Neural progenitor cell (in vitro differentiated cells): Measurements from ENCODE around the gene CACNA2D4. TPM values are rescaled to one million over a fixed set of nuclear protein-coding genes. Genes with fewer than 3 reads are reported as not detected.

Experiments
- DNase-seq: peaks from one replicate; pipeline ENCODE4 v3.0.0-alpha.2; 2016; ENCODE audit warnings: low spot score
- H2AFZ ChIP-seq: fragments of 200-600 bp; sonication (generic); replicated peaks from 2 replicates; pipeline ENCODE4 v1.6.1; 2016; ENCODE audit warnings: antibody characterized with exemption
- H3F3A ChIP-seq: fragments of 200-600 bp; sonication (generic); 2 replicates; pipeline ENCODE4 v1.6.1; 2016; ENCODE audit warnings: antibody characterized with exemption, low read depth
- H3K27ac ChIP-seq: fragments of 200-600 bp; sonication (generic); 2 replicates; pipeline ENCODE4 v1.5.1; 2016; ENCODE audit warnings: mild to moderate bottlenecking
- H3K27me3 ChIP-seq: fragments of 200-600 bp; sonication (generic); 2 replicates; pipeline ENCODE4 v1.6.1; 2016; ENCODE audit warnings: mild to moderate bottlenecking, moderate library complexity
- H3K36me3 ChIP-seq: fragments of 200-600 bp; sonication (generic); 2 replicates; pipeline ENCODE4 v1.5.1; 2016
- H3K4me1 ChIP-seq: fragments of 200-600 bp; sonication (generic); 2 replicates; pipeline ENCODE4 v1.6.1; 2016; ENCODE audit warnings: mixed run types
- H3K4me2 ChIP-seq: fragments of 200-600 bp; sonication (generic); 2 replicates; pipeline ENCODE4 v1.6.1; 2016
- H3K4me3 ChIP-seq: fragments of 200-600 bp; sonication (generic); 2 replicates; pipeline ENCODE4 v1.5.1; 2016
- H3K79me2 ChIP-seq: fragments of 200-600 bp; sonication (generic); 2 replicates; pipeline ENCODE4 v1.6.1; 2016; ENCODE audit warnings: low read depth
- H3K9ac ChIP-seq: fragments of 200-600 bp; sonication (generic); 2 replicates; pipeline ENCODE4 v1.6.1; 2016
- H3K9me3 ChIP-seq: fragments of 200-600 bp; sonication (generic); 2 replicates; pipeline ENCODE4 v1.5.1; 2016; ENCODE audit warnings: low read depth
- H4K20me1 ChIP-seq: fragments of 200-600 bp; sonication (generic); 2 replicates; pipeline ENCODE4 v1.6.1; 2016; ENCODE audit warnings: low read depth
- H3K27ac Mint-ChIP-seq: 3 replicates; pipeline ENCODE4 v1.8.0; 2021; ENCODE audit warnings: mixed read lengths
- H3K27me3 Mint-ChIP-seq: 2 replicates; pipeline ENCODE4 v1.8.0; 2022; ENCODE audit warnings: low read depth, mild to moderate bottlenecking, inconsistent platforms, moderate library complexity, mixed read lengths; ENCODE audit not compliant: insufficient read depth
- H3K36me3 Mint-ChIP-seq: 3 replicates; pipeline ENCODE4 v1.8.0; 2021; ENCODE audit warnings: mixed read lengths
- H3K4me1 Mint-ChIP-seq: 3 replicates; pipeline ENCODE4 v1.8.0; 2021; ENCODE audit warnings: mixed read lengths
- H3K4me3 Mint-ChIP-seq: 3 replicates; pipeline ENCODE4 v1.8.0; 2021; ENCODE audit warnings: mild to moderate bottlenecking, moderate library complexity, mixed read lengths
- H3K9me3 Mint-ChIP-seq: 3 replicates; pipeline ENCODE4 v1.8.0; 2020; ENCODE audit warnings: mixed read lengths
- EZH2 ChIP-seq: fragments of 200-600 bp; sonication (generic); IDR thresholded peaks from 2 replicates; pipeline ENCODE4 v1.6.1; 2017; ENCODE audit warnings: antibody characterized with exemption, mild to moderate bottlenecking, moderate library complexity
- EZH2phosphoT487 ChIP-seq: fragments of 200-600 bp; sonication (generic); IDR thresholded peaks from 2 replicates; pipeline ENCODE4 v1.6.1; 2017; ENCODE audit warnings: antibody characterized with exemption
- total RNA-seq: library from RNA; depleted of rRNA; stranded (reverse); fragments of >200 nt; gene quantifications from 2 replicates; pipeline ENCODE4 v1.2.3, GENCODE V29; 2015; ENCODE audit warnings: low replicate concordance
- TF ChIP-seq, protein P1 (sequence below): fragments of 200-600 bp; sonication (generic); IDR thresholded peaks from 2 replicates; pipeline ENCODE4 v1.5.1; 2017; ENCODE audit warnings: antibody characterized with exemption, mild to moderate bottlenecking

CACNA2D4 gene
- total RNA-seq, 1 donor from 2014 or later: 3.0 TPM

DNA sequence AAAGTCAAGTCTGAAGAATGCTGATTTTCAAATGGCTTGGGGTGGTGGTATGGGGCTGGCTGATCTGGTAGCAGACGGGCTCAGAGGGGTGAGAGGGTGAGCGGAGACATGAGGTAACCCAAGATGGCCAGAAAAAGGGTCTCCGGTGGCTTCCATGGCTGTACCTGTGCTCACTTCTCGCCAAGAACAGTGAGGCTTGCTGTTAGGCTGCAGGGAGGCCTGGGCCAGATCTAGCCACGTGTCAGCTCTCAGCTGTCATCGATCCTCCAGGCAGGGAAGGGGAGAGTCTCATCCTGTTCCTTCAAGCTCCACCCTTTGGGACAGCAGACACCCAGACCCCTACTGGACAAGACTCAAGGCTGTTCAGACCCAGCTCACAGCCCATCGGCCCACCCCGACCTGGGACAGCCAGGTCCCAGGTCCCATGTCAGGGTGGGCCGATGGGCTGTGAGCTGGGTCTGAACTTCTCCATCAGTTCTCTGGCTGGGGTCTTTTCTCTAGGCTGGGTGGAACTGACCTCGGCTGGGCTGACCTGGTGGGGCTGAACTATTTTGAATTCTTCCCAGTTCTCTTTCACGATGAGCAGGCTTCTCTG is 89.0 kb downstream of the CACNA2D4 start:
- H3K36me3 Mint-ChIP-seq: no peaks in the 10 kb centered on the region

DNA sequence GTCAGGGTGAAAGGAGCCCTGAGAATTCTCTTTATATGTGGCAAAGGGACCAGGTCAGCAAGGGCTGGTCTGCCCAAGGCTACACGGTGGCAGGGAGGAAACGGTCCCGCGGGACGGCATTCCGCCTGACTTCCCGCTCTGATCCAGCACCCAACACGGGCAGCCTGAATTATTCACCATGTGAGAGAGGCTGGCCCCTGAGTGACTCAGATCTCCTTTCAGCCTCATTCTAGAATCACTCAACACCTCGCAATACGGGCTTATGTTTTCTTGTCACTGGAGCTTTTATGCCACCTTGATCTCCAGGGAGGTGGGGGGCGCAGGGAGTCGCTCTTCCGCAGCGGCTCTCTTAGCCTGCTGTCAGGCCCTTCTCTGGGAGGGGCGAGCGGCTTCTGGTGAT is 89.6 kb downstream of the CACNA2D4 start:
- H3K4me3 Mint-ChIP-seq: no peak overlapping the region
- no peaks in the 10 kb centered on the region for H3K36me3 ChIP-seq
- H3K9ac ChIP-seq: no peak overlapping the region
- H2AFZ ChIP-seq: no peak overlapping the region
- H3K79me2 ChIP-seq: no peaks in the 10 kb centered on the region
- H3K27me3 Mint-ChIP-seq: peaks cover 31% of the 10 kb centered on the region
- H3K27ac ChIP-seq: no peak overlapping the region
- H3K4me1 Mint-ChIP-seq: peaks cover 21% of the 10 kb centered on the region
- peaks cover 27% of the 10 kb centered on the region for H4K20me1 ChIP-seq
- no peak overlapping the region for H3K4me3 ChIP-seq
- H3F3A ChIP-seq: no peaks in the 10 kb centered on the region
- H3K9me3 Mint-ChIP-seq: no peaks in the 10 kb centered on the region
- H3K4me1 ChIP-seq: peaks cover 5% of the 10 kb centered on the region
- H3K36me3 Mint-ChIP-seq: no peaks in the 10 kb centered on the region
- peak overlapping the region; percentile 37 for H3K27ac Mint-ChIP-seq
- no peak for TF ChIP-seq EZH2
- TF ChIP-seq, protein P1, sequence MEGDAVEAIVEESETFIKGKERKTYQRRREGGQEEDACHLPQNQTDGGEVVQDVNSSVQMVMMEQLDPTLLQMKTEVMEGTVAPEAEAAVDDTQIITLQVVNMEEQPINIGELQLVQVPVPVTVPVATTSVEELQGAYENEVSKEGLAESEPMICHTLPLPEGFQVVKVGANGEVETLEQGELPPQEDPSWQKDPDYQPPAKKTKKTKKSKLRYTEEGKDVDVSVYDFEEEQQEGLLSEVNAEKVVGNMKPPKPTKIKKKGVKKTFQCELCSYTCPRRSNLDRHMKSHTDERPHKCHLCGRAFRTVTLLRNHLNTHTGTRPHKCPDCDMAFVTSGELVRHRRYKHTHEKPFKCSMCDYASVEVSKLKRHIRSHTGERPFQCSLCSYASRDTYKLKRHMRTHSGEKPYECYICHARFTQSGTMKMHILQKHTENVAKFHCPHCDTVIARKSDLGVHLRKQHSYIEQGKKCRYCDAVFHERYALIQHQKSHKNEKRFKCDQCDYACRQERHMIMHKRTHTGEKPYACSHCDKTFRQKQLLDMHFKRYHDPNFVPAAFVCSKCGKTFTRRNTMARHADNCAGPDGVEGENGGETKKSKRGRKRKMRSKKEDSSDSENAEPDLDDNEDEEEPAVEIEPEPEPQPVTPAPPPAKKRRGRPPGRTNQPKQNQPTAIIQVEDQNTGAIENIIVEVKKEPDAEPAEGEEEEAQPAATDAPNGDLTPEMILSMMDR: no peak
- TF ChIP-seq EZH2phosphoT487: no peak
- H3K4me2 ChIP-seq: no peak overlapping the region
- no peak for DNase-seq
- no peaks in the 10 kb centered on the region for H3K9me3 ChIP-seq
- H3K27me3 ChIP-seq: peaks cover 21% of the 10 kb centered on the region

More for the DNA sequence above, 89.0 kb downstream of the CACNA2D4 start:
- H3F3A ChIP-seq: no peaks in the 10 kb centered on the region
- H3K4me3 ChIP-seq: no peak overlapping the region
- H3K79me2 ChIP-seq: no peaks in the 10 kb centered on the region
- no peaks in the 10 kb centered on the region for H3K9me3 ChIP-seq
- H3K27ac Mint-ChIP-seq: peak overlapping the region; percentile 37
- no peaks in the 10 kb centered on the region for H3K36me3 ChIP-seq
- peaks cover 31% of the 10 kb centered on the region for H3K27me3 Mint-ChIP-seq
- H3K4me3 Mint-ChIP-seq: no peak overlapping the region
- peaks cover 5% of the 10 kb centered on the region for H3K4me1 ChIP-seq
- peaks cover 21% of the 10 kb centered on the region for H3K4me1 Mint-ChIP-seq
- TF ChIP-seq EZH2 (no peak), EZH2phosphoT487 (no peak)
- TF ChIP-seq, protein P1: no peak
- H2AFZ ChIP-seq: no peak overlapping the region
- DNase-seq: no peak
- H3K27me3 ChIP-seq: peaks cover 21% of the 10 kb centered on the region
- H3K4me2 ChIP-seq: no peak overlapping the region
- H3K9ac ChIP-seq: no peak overlapping the region
- peaks cover 27% of the 10 kb centered on the region for H4K20me1 ChIP-seq
- no peak overlapping the region for H3K27ac ChIP-seq
- H3K9me3 Mint-ChIP-seq: no peaks in the 10 kb centered on the region

DNA sequence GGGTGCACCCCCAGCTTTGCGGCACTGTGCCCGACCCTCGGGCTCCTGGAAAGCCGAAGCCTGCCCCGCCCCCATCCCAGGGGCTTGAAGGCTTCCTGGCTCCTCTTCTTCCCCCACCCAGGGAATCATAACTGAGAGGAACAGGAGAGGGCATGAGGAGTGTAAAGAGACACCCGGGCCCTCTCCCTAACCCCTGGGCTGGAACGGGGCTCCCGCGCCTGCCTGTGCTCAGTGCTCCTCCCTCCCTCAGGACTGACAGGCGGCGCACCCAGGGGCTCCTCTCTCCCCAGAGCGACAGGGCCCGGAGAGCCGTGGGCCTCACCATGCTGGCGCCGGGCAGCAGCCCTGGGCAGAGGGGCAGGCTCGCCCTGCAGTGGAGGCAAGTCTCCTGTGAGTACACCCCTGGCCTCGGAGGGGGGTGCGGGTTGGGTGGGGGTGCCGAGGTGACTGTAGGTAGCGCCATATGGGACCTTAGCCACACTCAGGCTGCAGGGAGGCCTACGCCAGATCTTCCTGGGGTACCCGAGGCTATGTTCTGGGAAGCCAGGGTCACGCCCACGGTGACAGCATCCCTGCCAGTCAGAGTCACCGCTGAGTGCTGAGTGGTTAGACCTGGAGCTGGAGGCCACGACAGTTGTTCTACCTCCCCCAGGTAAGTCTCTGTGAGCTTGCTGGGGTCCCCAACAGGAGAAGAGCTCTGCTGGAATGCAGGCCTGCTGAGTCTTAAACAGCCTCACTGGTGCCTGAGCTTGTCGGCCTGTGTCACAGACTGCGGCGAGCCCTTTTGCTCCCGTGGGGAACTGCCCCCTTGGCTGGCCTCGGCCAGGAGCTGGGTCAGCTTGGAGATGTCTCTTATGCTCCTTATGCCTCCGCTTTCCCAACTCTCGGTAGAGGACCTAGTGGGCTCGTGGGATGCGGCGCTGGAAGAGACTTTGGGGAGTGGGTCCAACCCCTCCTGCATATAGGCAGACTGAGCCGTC is 90.3 kb downstream of the CACNA2D4 start:
- peaks cover 24% of the 10 kb centered on the region for H4K20me1 ChIP-seq
- H3K27me3 ChIP-seq: peaks cover 23% of the 10 kb centered on the region
- H2AFZ ChIP-seq: no peak overlapping the region
- no peak overlapping the region for H3K27ac Mint-ChIP-seq
- TF ChIP-seq, protein P1: no peak
- TF ChIP-seq EZH2phosphoT487 (no peak), EZH2 (no peak)
- H3K27ac ChIP-seq: no peak overlapping the region
- no peak overlapping the region for H3K9ac ChIP-seq
- H3K9me3 ChIP-seq: no peaks in the 10 kb centered on the region
- no peak overlapping the region for H3K4me2 ChIP-seq
- peaks cover 33% of the 10 kb centered on the region for H3K27me3 Mint-ChIP-seq
- no peaks in the 10 kb centered on the region for H3K36me3 Mint-ChIP-seq
- no peak overlapping the region for H3K4me3 Mint-ChIP-seq
- DNase-seq: no peak
- peaks cover 5% of the 10 kb centered on the region for H3K4me1 ChIP-seq
- no peaks in the 10 kb centered on the region for H3K36me3 ChIP-seq
- no peaks in the 10 kb centered on the region for H3K79me2 ChIP-seq
- peaks cover 17% of the 10 kb centered on the region for H3K4me1 Mint-ChIP-seq
- H3K9me3 Mint-ChIP-seq: no peaks in the 10 kb centered on the region
- H3K4me3 ChIP-seq: no peak overlapping the region
- H3F3A ChIP-seq: no peaks in the 10 kb centered on the region
